ENCODE measurements around the gene HPN. TPM values are rescaled to one million over a fixed set of nuclear protein-coding genes. Genes with fewer than 3 reads are reported as not detected.

The HPN gene
- total RNA-seq, 1 donor from 2014 or later: 0.30 TPM

DNA sequence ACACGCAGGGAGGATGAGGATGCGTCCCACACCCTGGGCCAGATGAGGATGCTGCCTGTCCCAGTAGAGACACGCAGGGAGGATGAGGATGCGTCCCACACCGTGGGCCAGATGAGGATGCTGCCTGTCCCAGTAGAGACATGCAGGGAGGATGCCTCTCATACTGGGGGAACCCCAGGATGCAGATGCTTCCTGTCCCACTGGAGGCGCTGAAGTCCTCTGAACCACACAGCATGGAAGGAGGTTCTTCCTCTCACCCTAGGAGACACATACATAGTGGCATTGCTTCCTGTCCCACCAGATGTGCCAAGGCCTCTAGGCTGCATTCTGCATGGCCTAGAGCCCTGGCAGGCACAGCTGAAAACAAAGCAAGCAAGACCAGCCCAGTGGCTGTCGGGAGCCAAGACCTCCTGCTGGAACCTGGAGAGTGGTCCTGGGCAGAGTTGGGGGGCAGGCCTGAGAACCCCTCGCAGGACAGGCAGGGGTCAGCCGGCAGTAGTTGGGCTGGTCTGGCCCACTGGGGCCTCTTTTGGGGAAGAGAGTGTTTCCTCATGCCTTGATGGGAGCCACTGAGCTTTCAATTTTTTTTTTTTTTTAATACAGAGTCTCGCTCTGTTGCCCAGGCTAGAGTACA is 4.3 kb downstream of the HPN start:
- H3K9ac ChIP-seq: no peak overlapping the region
- H3K4me3 ChIP-seq: no peak overlapping the region
- Mint-ChIP-seq H3K4me1 (peaks cover 17% of the 10 kb centered on the region), H3K27ac (no peak overlapping the region), H3K36me3 (no peaks in the 10 kb centered on the region), H3K4me3 (no peak overlapping the region), H3K9me3 (no peaks in the 10 kb centered on the region), H3K27me3 (ENCODE audit: insufficient read depth, low read depth) (peaks cover 11% of the 10 kb centered on the region)
- H3K36me3 ChIP-seq: no peaks in the 10 kb centered on the region
- H3K4me1 ChIP-seq: peaks cover 15% of the 10 kb centered on the region
- H3K4me2 ChIP-seq: no peak overlapping the region
- H3K79me2 ChIP-seq (ENCODE audit: low read depth): no peaks in the 10 kb centered on the region
- no peaks in the 10 kb centered on the region for H4K20me1 ChIP-seq (ENCODE audit: low read depth)
- H3K27me3 ChIP-seq: no peaks in the 10 kb centered on the region
- peak; percentile 43 for TF ChIP-seq CTCF (IDR thresholded peaks at IDR 0.05)
- TF ChIP-seq EZH2phosphoT487 (IDR thresholded peaks at IDR 0.05): no peak
- TF ChIP-seq EZH2 (IDR thresholded peaks at IDR 0.05): no peak
- H2AFZ ChIP-seq (replicated peaks): peak overlapping the region; percentile 63
- peak; percentile 55 for DNase-seq (ENCODE audit: low spot score)
- no peak overlapping the region for H3K27ac ChIP-seq
- H3K9me3 ChIP-seq (ENCODE audit: low read depth): no peaks in the 10 kb centered on the region
- no peaks in the 10 kb centered on the region for H3F3A ChIP-seq (ENCODE audit: low read depth)

- no peaks in the 10 kb centered on the region for H3K27me3 ChIP-seq
- Mint-ChIP-seq H3K9me3 (no peaks in the 10 kb centered on the region), H3K4me1 (peaks cover 13% of the 10 kb centered on the region), H3K4me3 (no peak overlapping the region), H3K36me3 (no peaks in the 10 kb centered on the region), H3K27ac (no peak overlapping the region), H3K27me3 (ENCODE audit: insufficient read depth, low read depth) (peaks cover 11% of the 10 kb centered on the region)
- H3K79me2 ChIP-seq (ENCODE audit: low read depth): no peaks in the 10 kb centered on the region
- no peaks in the 10 kb centered on the region for H4K20me1 ChIP-seq (ENCODE audit: low read depth)
- no peaks in the 10 kb centered on the region for H3F3A ChIP-seq (ENCODE audit: low read depth)
- no peak overlapping the region for H3K4me2 ChIP-seq
- H3K9me3 ChIP-seq (ENCODE audit: low read depth): no peaks in the 10 kb centered on the region
- H2AFZ ChIP-seq (replicated peaks): no peak overlapping the region
- H3K36me3 ChIP-seq: no peaks in the 10 kb centered on the region
- TF ChIP-seq CTCF (IDR thresholded peaks at IDR 0.05): no peak
- TF ChIP-seq EZH2phosphoT487 (IDR thresholded peaks at IDR 0.05): no peak
- no peak for TF ChIP-seq EZH2 (IDR thresholded peaks at IDR 0.05)
- H3K9ac ChIP-seq: no peak overlapping the region
- no peak for DNase-seq (ENCODE audit: low spot score)
- peaks cover 8% of the 10 kb centered on the region for H3K4me1 ChIP-seq
- no peak overlapping the region for H3K4me3 ChIP-seq
- H3K27ac ChIP-seq: no peak overlapping the region
Measured at GRCh38 chr19:35046461-35046860, 4.9 kb downstream of the HPN start.

- Histone ChIP-seq H4K20me1 (ENCODE audit: low read depth) (no peaks in the 10 kb centered on the region), H3K9me3 (ENCODE audit: low read depth) (no peaks in the 10 kb centered on the region), H3K79me2 (ENCODE audit: low read depth) (no peaks in the 10 kb centered on the region), H3K4me1 (peaks cover 5% of the 10 kb centered on the region), H3F3A (ENCODE audit: low read depth) (no peaks in the 10 kb centered on the region), H3K4me3 (no peak overlapping the region), H3K9ac (no peak overlapping the region), H3K27ac (no peak overlapping the region), H3K4me2 (no peak overlapping the region), H3K36me3 (no peaks in the 10 kb centered on the region), H2AFZ (replicated peaks) (no peak overlapping the region), H3K27me3 (no peaks in the 10 kb centered on the region)
- Mint-ChIP-seq H3K4me3 (no peak overlapping the region), H3K9me3 (no peaks in the 10 kb centered on the region), H3K4me1 (peaks cover 11% of the 10 kb centered on the region), H3K36me3 (no peaks in the 10 kb centered on the region), H3K27me3 (ENCODE audit: insufficient read depth, low read depth) (peaks cover 10% of the 10 kb centered on the region), H3K27ac (no peak overlapping the region)
- TF ChIP-seq EZH2 (IDR thresholded peaks at IDR 0.05) (no peak), EZH2phosphoT487 (IDR thresholded peaks at IDR 0.05) (no peak), CTCF (IDR thresholded peaks at IDR 0.05) (no peak)
- no peak for DNase-seq (ENCODE audit: low spot score)
Measured at GRCh38 chr19:35048911-35049411, 7.4 kb downstream of the HPN start.

Data from neural progenitor cell (in vitro differentiated cells).